Esophagus muscularis mucosa (tissue), 3 donors: ENCODE measurements around the gene MAML3.

ENCODE experiments used
- CTCF ChIP-seq, 3 experiments: fragments of 200-600 bp in 2 of 3; fragments of 450-650 bp in 1 of 3; sonication (generic) in 2 of 3; IDR thresholded peaks; one replicate each; pipeline ENCODE4 v1.5.1; 2017 to 2019; ENCODE audit warnings: antibody characterized with exemption in 3 of 3, mild to moderate bottlenecking in 2 of 3, moderate library complexity in 1 of 3
- POLR2A ChIP-seq: fragments of 450-650 bp; IDR thresholded peaks from one replicate; pipeline ENCODE4 v1.6.1; 2017; ENCODE audit warnings: antibody characterized with exemption, moderate library complexity, mild to moderate bottlenecking, low read depth

- TF ChIP-seq CTCF (IDR thresholded peaks at IDR 0.05), result no peak
- TF ChIP-seq POLR2A, result no peak
These were observed 306.4 kb downstream of the MAML3 start for GRCh38 chr4:139847602-139848001.
